Measurements from ENCODE around the gene DOCK3.
A peak's percentile ranks its signal among the peaks of the same experiment; 100 is the strongest.
"Not testable (repeated sequence)": the region's sequence is repeated elsewhere in the genome, so short reads cannot be mapped to it uniquely, and the experiment has no call there.

DOCK3 gene

DNA sequence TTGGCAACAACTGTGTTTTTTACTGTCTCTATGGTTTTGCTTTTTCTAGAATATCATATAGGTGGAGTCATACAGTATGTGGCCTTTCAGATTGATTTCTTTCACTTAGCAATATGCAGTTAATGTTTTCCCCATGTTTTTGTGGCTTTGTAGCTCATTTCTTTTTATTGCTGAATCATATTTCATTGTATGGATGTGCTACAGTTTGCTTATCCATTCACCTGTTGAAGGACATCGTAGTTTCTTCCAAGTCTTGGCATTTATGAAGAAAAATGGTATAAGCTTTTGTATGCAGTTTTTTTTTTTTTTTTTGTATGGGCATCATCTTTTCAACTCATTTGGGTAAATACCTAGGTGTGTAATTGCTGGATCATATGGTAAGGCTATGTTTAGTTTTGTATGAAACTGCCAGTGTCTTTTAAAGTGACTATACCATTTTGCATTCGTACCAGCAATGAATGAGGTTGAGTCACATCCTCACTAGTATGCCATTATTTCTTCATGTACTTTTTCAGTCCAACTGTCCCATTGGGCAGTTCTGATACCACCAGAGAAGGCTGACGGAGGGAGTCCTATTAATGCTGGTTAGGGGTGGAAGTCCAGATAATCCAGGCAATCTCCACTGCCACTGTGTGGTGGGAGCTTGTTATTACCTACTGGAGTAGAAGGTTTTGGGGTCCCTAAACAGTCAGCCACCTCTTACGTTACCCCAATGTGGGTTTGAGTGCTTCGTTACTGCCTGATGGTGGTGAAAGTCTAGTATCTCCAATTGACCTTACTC lies 210.5 kb downstream of the DOCK3 start:
- DNase-seq (ENCODE audit: low read depth): no peak

- DNase-seq (ENCODE audit: low read depth): no peak
Observed at GRCh38 chr3:50890688-50891344, 216.1 kb downstream of the DOCK3 start.

- not testable (repeated sequence) for DNase-seq (ENCODE audit: low read depth)
Observed at GRCh38 chr3:50901097-50901496, 226.4 kb downstream of the DOCK3 start.

- DNase-seq (ENCODE audit: low read depth): no peak
Observed at GRCh38 chr3:50912746-50913145, 238.0 kb downstream of the DOCK3 start.

GRCh38 chr3:50913260-50913659 lies 238.5 kb downstream of the DOCK3 start:
- DNase-seq (ENCODE audit: low read depth): no peak

DNA sequence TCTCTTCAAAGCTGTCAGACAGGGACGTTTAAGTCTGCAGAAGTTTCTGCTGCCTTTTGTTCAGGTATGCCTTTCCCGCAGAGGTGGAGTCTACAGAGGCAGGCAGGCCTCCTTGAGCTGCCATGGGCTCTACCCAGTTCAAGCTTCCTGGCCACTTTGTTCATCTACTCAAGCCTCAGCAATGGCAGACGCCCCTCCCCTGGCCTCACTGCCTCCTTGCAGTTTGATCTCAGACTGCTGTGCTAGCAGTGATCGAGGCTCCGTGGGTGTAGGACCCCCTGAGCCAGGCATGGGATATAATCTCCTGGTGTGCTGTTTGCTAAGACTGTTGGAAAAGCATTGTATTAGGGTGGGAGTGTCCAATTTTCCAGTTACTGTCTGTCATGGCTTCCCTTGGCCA lies 247.3 kb downstream of the DOCK3 start:
- not testable (repeated sequence) for DNase-seq (ENCODE audit: low read depth)

- no peak for DNase-seq (ENCODE audit: low read depth)
Observed at GRCh38 chr3:50923955-50924354, 249.2 kb downstream of the DOCK3 start.

DNA sequence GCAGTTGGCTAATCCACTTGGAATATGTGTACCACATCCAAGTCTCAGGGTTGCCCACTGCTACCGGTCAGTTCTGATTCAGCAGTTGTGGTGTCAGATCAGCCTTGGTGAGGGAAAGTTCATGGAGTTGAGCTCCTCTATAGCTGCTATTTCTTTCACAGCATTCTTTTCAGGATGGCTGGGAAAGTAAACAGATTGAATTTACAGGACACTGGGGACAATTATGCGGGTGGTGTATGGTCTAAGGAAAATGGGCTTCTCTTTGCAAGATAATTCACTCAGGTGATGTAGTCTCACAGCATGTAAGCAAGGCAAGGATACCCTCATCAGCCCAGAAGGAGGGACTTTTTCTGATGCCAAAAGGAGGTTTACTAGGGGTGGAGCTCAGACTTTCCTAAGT lies 249.9 kb downstream of the DOCK3 start:
- DNase-seq (ENCODE audit: low read depth): no peak

GRCh38 chr3:50926868-50927267 lies 252.1 kb downstream of the DOCK3 start:
- no peak for DNase-seq (ENCODE audit: low read depth)

DNA sequence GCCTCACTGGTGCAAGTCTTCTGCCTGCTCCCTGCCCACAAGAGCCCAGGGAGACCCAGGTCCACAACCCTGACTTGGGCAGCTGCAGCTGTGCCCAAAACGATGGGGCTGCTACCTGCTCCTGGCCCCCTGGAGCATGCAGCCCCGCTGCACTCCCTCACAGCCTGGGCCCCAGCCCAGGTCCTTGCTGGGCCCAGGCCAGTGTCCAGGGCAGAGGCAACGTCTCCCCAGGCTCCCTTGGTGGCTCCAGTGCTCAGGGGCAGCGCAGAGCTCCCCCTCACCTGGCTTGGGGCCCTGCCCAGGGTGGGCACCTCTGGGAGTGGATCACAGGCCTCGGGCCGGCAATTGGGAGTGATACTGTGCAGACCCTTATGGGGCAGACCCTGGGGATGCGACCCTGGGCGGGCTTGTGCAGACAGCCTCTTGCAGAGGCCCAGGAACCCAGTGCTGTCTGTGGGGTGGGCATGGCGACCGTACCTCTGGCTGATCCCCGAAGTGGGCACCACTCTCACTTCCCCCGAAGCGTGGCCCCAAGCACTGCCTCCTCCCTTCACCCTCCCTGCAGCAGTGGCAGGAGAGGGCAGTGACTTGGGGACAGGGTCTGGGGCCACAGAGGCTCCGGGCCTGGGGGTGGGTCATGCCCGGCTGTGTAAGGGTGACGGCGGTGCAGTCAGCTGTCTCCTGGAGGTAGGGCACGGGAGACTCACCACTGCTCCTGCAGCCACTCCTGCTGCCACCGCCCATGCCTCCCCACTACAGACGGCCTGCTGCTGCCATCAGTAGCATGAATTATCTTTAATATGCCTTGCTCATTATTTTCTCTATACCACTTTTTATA lies 255.9 kb downstream of the DOCK3 start:
- DNase-seq (ENCODE audit: low read depth): no peak

DNA sequence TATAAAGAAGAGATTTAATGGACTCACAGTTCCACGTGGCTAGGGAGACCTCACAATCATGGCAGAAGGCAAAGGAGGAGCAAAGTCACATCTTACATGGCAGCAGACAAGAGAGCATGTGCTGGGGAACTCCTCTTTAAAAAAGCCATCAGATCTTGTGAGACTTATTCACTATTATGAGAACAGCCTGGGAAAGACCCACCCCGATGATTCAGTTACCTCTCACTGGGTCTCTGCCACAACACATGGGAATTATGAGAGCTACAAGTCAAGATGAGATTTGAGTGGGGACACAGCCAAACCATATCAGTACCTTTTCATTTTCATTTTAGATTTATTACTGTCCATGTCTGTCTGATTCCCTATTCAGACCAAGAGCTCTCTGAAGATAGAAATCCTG lies 258.2 kb downstream of the DOCK3 start:
- DNase-seq (ENCODE audit: low read depth): not testable (repeated sequence)

- no peak for DNase-seq (ENCODE audit: low read depth)
Observed at GRCh38 chr3:50936389-50936788, 261.7 kb downstream of the DOCK3 start.

- no peak for DNase-seq (ENCODE audit: low read depth)
Observed at GRCh38 chr3:50947419-50947818, 272.7 kb downstream of the DOCK3 start.

DNA sequence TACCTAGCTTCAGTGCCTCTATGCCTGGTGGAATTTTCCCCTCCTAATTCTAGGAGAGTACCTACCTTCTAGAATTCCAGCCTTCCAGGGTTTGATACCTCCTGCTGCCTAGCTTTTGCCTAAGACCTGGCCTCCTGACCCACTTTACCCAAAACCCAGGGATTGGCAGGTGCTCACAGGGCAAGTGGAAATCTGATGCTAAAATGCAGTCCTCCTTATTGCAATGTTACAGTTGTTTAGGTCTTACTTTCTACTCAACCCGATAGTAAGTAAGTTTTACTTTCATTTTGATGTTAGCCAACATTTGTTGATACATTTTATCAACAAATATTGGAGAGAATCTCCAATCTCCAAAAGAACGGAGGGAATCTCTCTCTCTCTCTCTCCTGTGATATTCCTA lies 275.9 kb downstream of the DOCK3 start:
- no peak for DNase-seq (ENCODE audit: low read depth)

GRCh38 chr3:50953825-50954414 lies 279.2 kb downstream of the DOCK3 start:
- no peak for DNase-seq (ENCODE audit: low read depth)

- no peak for DNase-seq (ENCODE audit: low read depth)
Observed at GRCh38 chr3:50961386-50961785, 286.7 kb downstream of the DOCK3 start.

DNA sequence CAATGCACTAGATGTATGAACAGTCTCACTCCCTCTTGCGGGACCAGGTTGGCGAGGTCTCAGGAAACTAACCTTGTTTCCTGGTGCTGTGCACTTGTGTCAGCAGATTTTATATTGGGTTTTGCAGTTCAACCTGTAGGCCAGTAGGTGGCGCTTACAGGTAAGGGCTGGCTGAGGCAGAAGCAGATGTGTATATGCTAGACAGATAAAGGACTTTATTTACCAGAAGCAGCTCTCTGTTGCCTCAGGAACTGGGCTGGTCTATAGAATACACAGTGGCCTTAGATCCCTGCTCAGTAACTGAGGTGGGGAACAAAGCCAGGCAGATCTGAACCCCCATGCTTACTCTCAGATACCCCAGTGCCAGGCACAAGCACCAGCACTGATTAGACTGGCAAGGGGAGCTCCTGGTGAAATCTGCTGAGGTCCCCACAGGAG lies 296.8 kb downstream of the DOCK3 start:
- peak; percentile 6 for DNase-seq (ENCODE audit: low read depth)

- no peak for DNase-seq (ENCODE audit: low read depth)
Observed at GRCh38 chr3:50972029-50972428, 297.3 kb downstream of the DOCK3 start.

GRCh38 chr3:50978586-50978985 lies 303.9 kb downstream of the DOCK3 start:
- not testable (repeated sequence) for DNase-seq (ENCODE audit: low read depth)

DNA sequence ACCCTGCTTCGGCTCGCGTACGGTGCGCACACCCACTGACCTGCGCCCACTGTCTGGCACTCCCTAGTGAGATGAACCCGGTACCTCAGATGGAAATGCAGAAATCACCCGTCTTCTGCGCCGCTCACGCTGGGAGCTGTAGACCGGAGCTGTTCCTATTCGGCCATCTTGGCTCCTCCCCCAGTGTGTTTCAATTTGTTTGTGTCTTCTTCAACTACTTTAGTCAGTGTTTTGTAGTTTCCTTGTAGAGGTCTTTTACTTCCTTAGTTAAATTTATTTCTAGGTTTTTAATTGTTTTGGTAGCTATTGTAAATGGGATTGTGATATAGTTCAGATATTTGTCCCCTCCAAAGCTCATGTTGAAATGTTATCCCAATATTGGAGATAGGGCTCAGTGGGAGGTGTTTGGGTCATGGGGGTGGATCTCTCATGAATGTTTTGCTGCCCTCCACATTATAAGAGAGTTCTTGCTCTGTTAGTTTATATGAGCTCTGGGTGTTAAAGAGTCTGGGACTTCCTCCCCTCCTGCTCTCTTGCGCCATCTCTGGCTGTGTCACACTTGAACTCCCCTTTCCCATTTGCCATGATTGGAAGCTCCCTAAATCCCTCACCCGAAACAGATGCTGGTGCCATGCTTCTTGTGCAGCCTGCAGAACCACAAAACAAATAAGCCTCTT lies 304.4 kb downstream of the DOCK3 start:
- DNase-seq (ENCODE audit: low read depth): no peak

GRCh38 chr3:50982540-50983325 lies 308.0 kb downstream of the DOCK3 start:
- DNase-seq (ENCODE audit: low read depth): no peak

Measured in stromal cell of bone marrow (primary cell).